Upper lobe of left lung (tissue), 6 donors: ENCODE data around the gene UBASH3A. TPM values are rescaled to one million over a fixed set of nuclear protein-coding genes. Genes with fewer than 3 reads are reported as not detected.

ENCODE experiments used
- ATAC-seq, 2 donors: fragments of 200-7000 bp; cut with Tn5 transposase; one replicate each; pipeline ENCODE4 v1.9.1; 2022; ENCODE audit warnings: mild to moderate bottlenecking in 2 of 2, moderate library complexity in 2 of 2; ENCODE audit not compliant: low FRiP score in 2 of 2
- DNase-seq, 2 donors: peaks; one replicate each; pipeline ENCODE4 v3.0.0-alpha.2; 2019 to 2020
- H3K27ac ChIP-seq, 4 donors: fragments of 200-600 bp; sonication (generic); one replicate each; pipeline ENCODE4 v1.5.1; 2016 to 2019
- H3K27me3 ChIP-seq, 4 donors: fragments of 200-600 bp; sonication (generic); one replicate each; pipeline ENCODE4 v1.5.1; 2017 to 2019
- H3K36me3 ChIP-seq, 4 donors: fragments of 200-600 bp; sonication (generic); one replicate each; pipeline ENCODE4 v1.5.1; 2016 to 2019
- H3K4me1 ChIP-seq, 4 donors: fragments of 200-600 bp; sonication (generic); one replicate each; pipeline ENCODE4 v1.5.1; 2018 to 2019
- H3K4me3 ChIP-seq, 4 donors: fragments of 200-600 bp; sonication (generic); one replicate each; pipeline ENCODE4 v1.5.1; 2017 to 2019; ENCODE audit warnings: mild to moderate bottlenecking in 2 of 4, moderate library complexity in 1 of 4
- H3K9me3 ChIP-seq, 4 donors: fragments of 200-600 bp; sonication (generic); one replicate each; pipeline ENCODE4 v1.5.1; 2018 to 2019
- EP300 ChIP-seq, 4 donors: sonication (generic); formaldehyde crosslinking; IDR thresholded peaks; one replicate each; pipeline ENCODE4 v1.5.1; 2017; ENCODE audit warnings: antibody characterized with exemption in 4 of 4, control low read depth in 2 of 4
- POLR2A ChIP-seq, 4 donors: fragments of 450-650 bp; IDR thresholded peaks; one replicate each; pipeline ENCODE4 v1.5.1; 2016 to 2017; ENCODE audit warnings: antibody characterized with exemption in 4 of 4, mild to moderate bottlenecking in 2 of 4
- POLR2AphosphoS5 ChIP-seq, 2 donors: sonication (generic); formaldehyde crosslinking; IDR thresholded peaks; one replicate each; pipeline ENCODE4 v1.5.1; 2017; ENCODE audit warnings: antibody characterized with exemption in 2 of 2
- WGBS, 2 donors: methylation state at CpG; one replicate each; pipeline ENCODE4 v1.1.5; 2017 to 2018; 5-methylcytosine and 5-hydroxymethylcytosine counted together
- total RNA-seq, 6 donors: library from RNA; depleted of rRNA in 4 of 6; stranded (reverse); fragments of >200 nt in 4 of 6; gene quantifications; one replicate each; pipeline versions ENCODE4 v1.1.0 to v1.2.1, GENCODE V29; 2016 to 2021
- TF ChIP-seq, protein P1 (sequence below), 6 experiments: fragments of 450-650 bp in 4 of 6; fragments of 200-600 bp in 2 of 6; sonication (generic) in 2 of 6; IDR thresholded peaks; one replicate each; pipeline ENCODE4 v1.5.1; 2016 to 2019; ENCODE audit warnings: antibody characterized with exemption in 6 of 6
- donor health status: DM: no; HTN: no; CAD: no; lungs with moderate emphysema.
- donor health status: DM: no; HTN: yes; CAD: no; lungs with severe emphysema.

Gene UBASH3A
- total RNA-seq, 6 donors from 2014 or later: 1.4 to 7.3 (median 2.9) TPM; not detected in 1

- TF ChIP-seq EP300 (IDR thresholded peaks at IDR 0.05) (no peak), POLR2A (IDR thresholded peaks at IDR 0.05) (no peak), POLR2AphosphoS5 (IDR thresholded peaks at IDR 0.05) (no peak)
- TF ChIP-seq, protein P1, sequence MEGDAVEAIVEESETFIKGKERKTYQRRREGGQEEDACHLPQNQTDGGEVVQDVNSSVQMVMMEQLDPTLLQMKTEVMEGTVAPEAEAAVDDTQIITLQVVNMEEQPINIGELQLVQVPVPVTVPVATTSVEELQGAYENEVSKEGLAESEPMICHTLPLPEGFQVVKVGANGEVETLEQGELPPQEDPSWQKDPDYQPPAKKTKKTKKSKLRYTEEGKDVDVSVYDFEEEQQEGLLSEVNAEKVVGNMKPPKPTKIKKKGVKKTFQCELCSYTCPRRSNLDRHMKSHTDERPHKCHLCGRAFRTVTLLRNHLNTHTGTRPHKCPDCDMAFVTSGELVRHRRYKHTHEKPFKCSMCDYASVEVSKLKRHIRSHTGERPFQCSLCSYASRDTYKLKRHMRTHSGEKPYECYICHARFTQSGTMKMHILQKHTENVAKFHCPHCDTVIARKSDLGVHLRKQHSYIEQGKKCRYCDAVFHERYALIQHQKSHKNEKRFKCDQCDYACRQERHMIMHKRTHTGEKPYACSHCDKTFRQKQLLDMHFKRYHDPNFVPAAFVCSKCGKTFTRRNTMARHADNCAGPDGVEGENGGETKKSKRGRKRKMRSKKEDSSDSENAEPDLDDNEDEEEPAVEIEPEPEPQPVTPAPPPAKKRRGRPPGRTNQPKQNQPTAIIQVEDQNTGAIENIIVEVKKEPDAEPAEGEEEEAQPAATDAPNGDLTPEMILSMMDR (IDR thresholded peaks at IDR 0.05): no peak
- Histone ChIP-seq H3K9me3 (no peaks in the 10 kb centered on the region), H3K27ac (no peak overlapping the region), H3K4me3 (no peak overlapping the region), H3K4me1 (peaks cover 6 to 14% (median 11%) of the 10 kb centered on the region in 4 donors), H3K36me3 (no peaks in the 10 kb centered on the region), H3K27me3 (no peaks in the 10 kb centered on the region)
- 45 to 51% methylated on average over 8 of the region's 8 CpGs for WGBS, 2 donors
- ATAC-seq (no peak), DNase-seq (no peak)
These were observed 88.5 kb downstream of the UBASH3A start for GRCh38 chr21:42492201-42492600.

DNA sequence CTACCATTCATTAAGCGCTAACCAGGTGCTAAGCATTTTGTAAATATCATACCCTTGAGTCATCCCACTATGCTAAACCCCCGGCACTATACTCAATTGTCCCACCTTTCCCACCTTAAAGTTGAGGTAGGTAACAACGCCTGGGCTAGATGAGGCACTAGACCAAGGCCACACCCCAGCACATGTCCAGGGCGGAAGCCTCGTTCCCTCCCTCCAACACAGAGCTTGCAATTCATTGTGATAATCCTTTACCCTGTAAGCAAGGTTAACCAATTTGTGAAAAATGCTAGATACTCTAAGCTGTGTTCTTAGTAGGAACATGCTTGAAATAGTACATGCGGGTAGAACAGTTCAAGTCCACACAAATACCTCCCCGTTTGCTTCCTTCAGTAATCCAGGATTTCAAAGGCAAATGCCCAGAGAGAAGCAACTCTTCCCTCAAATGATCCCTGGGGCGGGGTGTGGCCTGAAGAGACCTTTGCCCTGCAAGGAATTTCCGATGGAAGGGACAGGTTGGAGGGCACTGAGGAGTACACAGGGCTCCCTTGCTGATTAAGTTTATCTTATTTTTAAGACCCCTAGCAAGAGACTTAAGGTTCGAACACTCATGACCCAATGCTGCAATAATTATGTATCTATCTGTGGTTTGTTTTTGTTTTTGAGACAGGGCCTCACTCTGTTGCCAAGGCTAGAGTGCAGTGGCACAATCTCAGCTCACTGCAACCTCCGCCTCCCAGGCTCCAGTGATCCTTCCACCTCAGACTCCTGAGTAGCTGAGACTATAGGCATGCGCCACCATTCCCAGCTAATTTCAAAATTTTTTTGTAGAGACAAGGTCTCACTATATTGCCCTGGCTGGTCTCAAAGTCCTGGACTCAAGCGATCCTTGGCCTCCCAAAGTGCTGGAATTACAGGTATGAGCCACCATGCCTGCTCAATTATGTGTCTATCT, 89.7 kb downstream of the UBASH3A start:
- TF ChIP-seq EP300 (IDR thresholded peaks at IDR 0.05) (no peak), POLR2A (IDR thresholded peaks at IDR 0.05) (no peak), POLR2AphosphoS5 (IDR thresholded peaks at IDR 0.05) (no peak)
- TF ChIP-seq, protein P1 (IDR thresholded peaks at IDR 0.05): no peak
- ATAC-seq: no peak

GRCh38 chr21:42495027-42495426, 91.3 kb downstream of the UBASH3A start:
- no peak for DNase-seq
- peak overlapping the region in 1 of 4 donors; percentile 65 for H3K4me3 ChIP-seq
- H3K36me3 ChIP-seq: no peaks in the 10 kb centered on the region
- H3K4me1 ChIP-seq: peaks cover 6 to 15% (median 11%) of the 10 kb centered on the region in 4 donors
- no peak for ATAC-seq
- no peaks in the 10 kb centered on the region for H3K27me3 ChIP-seq
- 90 to 95% methylated on average over 5 of the region's 5 CpGs for WGBS, 2 donors
- TF ChIP-seq EP300 (IDR thresholded peaks at IDR 0.05): no peak
- TF ChIP-seq, protein P1 (IDR thresholded peaks at IDR 0.05): no peak
- TF ChIP-seq POLR2A (IDR thresholded peaks at IDR 0.05): no peak
- no peak for TF ChIP-seq POLR2AphosphoS5 (IDR thresholded peaks at IDR 0.05)
- no peaks in the 10 kb centered on the region for H3K9me3 ChIP-seq
- H3K27ac ChIP-seq: no peak overlapping the region

More for the DNA sequence above, 89.7 kb downstream of the UBASH3A start:
- DNase-seq: no peak
- Histone ChIP-seq H3K27ac (no peak overlapping the region), H3K27me3 (no peaks in the 10 kb centered on the region), H3K4me1 (peaks cover 6 to 15% (median 11%) of the 10 kb centered on the region in 4 donors), H3K4me3 (no peak overlapping the region), H3K36me3 (no peaks in the 10 kb centered on the region), H3K9me3 (no peaks in the 10 kb centered on the region)
- 90% methylated on average over 11 to 13 of the region's 13 CpGs for whole genome bisulfite sequencing, 2 donors

DNA sequence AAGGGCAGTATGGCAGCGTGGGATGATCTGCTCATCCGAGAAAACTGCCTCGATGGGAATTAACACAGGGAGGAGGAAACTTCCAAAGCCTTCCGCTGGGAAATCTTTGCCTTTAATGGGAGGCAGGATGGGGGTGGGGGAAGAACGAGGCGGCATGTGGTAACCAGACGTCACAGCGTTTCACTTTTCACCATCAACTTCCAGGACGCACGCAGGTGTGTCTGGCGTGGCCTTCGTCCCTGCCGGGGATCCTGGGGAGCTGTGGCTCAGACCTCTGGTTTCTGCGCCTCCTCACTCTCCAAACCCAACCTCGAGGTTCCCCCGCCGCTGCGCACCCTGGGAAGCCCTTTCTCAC, 92.0 kb downstream of the UBASH3A start:
- WGBS, 2 donors: 4 to 5% methylated on average over 15 to 18 of the region's 18 CpGs
- peak in 1 of 2 donors; percentile 34 for DNase-seq
- H3K4me3 ChIP-seq: peak overlapping the region; percentile 61 to 82 (median 66)
- TF ChIP-seq POLR2AphosphoS5 (IDR thresholded peaks at IDR 0.05) (no peak), POLR2A (IDR thresholded peaks at IDR 0.05) (peak in 2 of 4 donors; percentile 17 to 30), EP300 (IDR thresholded peaks at IDR 0.05) (no peak)
- TF ChIP-seq, protein P1 (IDR thresholded peaks at IDR 0.05): peak in 1 of 6 experiments; percentile 35
- H3K27me3 ChIP-seq: no peaks in the 10 kb centered on the region
- no peaks in the 10 kb centered on the region for H3K36me3 ChIP-seq
- no peaks in the 10 kb centered on the region for H3K9me3 ChIP-seq
- ATAC-seq: no peak
- peaks cover 6 to 15% (median 11%) of the 10 kb centered on the region in 4 donors for H3K4me1 ChIP-seq
- H3K27ac ChIP-seq: peak overlapping the region in 2 of 4 donors; percentile 63 to 81
